ENCODE measurements around the gene CAGE1. TPM values are rescaled to one million over a fixed set of nuclear protein-coding genes. Genes with fewer than 3 reads are reported as not detected.

CAGE1 gene
- polyA plus RNA-seq, 3 donors = not detected

DNA sequence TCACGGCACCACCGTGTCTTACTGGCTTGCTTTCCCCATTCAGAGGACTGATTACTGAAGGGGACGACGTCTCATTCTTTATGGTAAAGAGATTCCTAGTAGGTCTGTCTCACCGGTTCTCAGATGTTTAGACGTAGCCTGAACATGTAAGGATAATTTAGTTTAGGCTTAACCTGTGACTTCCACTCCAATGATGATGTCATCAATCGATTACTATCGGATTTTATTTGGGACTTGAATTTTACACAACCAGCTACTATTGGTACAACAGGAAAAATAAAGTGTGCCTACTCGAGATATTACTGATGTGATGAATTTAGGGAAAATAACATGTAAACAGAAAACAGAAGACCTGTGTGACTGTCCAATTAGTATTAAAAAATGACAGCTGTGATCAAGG lies 72.0 kb downstream of the CAGE1 start:
- no peaks in the 10 kb centered on the region for H3K27me3 ChIP-seq (ENCODE audit: control insufficient read depth in 2 of 2, insufficient read depth in 2 of 2, low read length in 2 of 2)
- Mint-ChIP-seq H3K9me3 (peaks cover 0 to 2% (median 0%) of the 10 kb centered on the region in 7 donors), H3K4me1 (peaks cover 20% of the 10 kb centered on the region), H3K27ac (peak overlapping the region in 1 of 7 donors; percentile 14), H3K4me3 (no peak overlapping the region), H3K27me3 (ENCODE audit: low read depth in 3 of 3) (peaks cover 0 to 1% (median 0%) of the 10 kb centered on the region in 3 donors), H3K36me3 (peaks cover 0 to 2% of the 10 kb centered on the region in 2 donors)
- H3K9ac ChIP-seq (ENCODE audit: insufficient read depth, low read length, poor library complexity, severe bottlenecking) = no peak overlapping the region
- no peaks in the 10 kb centered on the region for H3K36me3 ChIP-seq (replicated peaks in 1 of 2; ENCODE audit: control insufficient read depth in 1 of 2, insufficient read depth in 2 of 2, low read length in 2 of 2)
- DNase-seq = no peak
- H3K79me2 ChIP-seq (ENCODE audit: insufficient read depth, low read length) = peaks cover 5% of the 10 kb centered on the region
- H3K27ac ChIP-seq (ENCODE audit: low read depth in 1 of 2, low read length in 2 of 2) = no peak overlapping the region
- TF ChIP-seq, protein P1, sequence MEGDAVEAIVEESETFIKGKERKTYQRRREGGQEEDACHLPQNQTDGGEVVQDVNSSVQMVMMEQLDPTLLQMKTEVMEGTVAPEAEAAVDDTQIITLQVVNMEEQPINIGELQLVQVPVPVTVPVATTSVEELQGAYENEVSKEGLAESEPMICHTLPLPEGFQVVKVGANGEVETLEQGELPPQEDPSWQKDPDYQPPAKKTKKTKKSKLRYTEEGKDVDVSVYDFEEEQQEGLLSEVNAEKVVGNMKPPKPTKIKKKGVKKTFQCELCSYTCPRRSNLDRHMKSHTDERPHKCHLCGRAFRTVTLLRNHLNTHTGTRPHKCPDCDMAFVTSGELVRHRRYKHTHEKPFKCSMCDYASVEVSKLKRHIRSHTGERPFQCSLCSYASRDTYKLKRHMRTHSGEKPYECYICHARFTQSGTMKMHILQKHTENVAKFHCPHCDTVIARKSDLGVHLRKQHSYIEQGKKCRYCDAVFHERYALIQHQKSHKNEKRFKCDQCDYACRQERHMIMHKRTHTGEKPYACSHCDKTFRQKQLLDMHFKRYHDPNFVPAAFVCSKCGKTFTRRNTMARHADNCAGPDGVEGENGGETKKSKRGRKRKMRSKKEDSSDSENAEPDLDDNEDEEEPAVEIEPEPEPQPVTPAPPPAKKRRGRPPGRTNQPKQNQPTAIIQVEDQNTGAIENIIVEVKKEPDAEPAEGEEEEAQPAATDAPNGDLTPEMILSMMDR (IDR thresholded peaks at IDR 0.05) = no peak
- H3K9me3 ChIP-seq (replicated peaks in 1 of 2; ENCODE audit: control insufficient read depth in 1 of 2, insufficient read depth in 1 of 2, low read length in 2 of 2) = no peaks in the 10 kb centered on the region
- peaks cover 15 to 17% of the 10 kb centered on the region in 2 donors for H3K4me1 ChIP-seq (ENCODE audit: control insufficient read depth in 1 of 2, insufficient read depth in 2 of 2, low read length in 2 of 2)
- intact Hi-C loops (cut with micrococcal nuclease) = no loop called here
- no peak overlapping the region for H3K4me3 ChIP-seq (replicated peaks in 1 of 3; ENCODE audit: low read depth in 2 of 3, low read length in 3 of 3)
- WGBS (ENCODE audit: insufficient coverage) = 100% methylated on average over 2 of the region's 9 CpGs
- no peak overlapping the region for H2AFZ ChIP-seq (ENCODE audit: insufficient read depth, low read depth, low read length, poor library complexity, severe bottlenecking)
- H4K20me1 ChIP-seq (ENCODE audit: insufficient read depth, low read length) = no peaks in the 10 kb centered on the region
- no peak overlapping the region for H3K4me2 ChIP-seq (replicated peaks; ENCODE audit: extremely low read depth, low read length, poor library complexity, severe bottlenecking)

DNA sequence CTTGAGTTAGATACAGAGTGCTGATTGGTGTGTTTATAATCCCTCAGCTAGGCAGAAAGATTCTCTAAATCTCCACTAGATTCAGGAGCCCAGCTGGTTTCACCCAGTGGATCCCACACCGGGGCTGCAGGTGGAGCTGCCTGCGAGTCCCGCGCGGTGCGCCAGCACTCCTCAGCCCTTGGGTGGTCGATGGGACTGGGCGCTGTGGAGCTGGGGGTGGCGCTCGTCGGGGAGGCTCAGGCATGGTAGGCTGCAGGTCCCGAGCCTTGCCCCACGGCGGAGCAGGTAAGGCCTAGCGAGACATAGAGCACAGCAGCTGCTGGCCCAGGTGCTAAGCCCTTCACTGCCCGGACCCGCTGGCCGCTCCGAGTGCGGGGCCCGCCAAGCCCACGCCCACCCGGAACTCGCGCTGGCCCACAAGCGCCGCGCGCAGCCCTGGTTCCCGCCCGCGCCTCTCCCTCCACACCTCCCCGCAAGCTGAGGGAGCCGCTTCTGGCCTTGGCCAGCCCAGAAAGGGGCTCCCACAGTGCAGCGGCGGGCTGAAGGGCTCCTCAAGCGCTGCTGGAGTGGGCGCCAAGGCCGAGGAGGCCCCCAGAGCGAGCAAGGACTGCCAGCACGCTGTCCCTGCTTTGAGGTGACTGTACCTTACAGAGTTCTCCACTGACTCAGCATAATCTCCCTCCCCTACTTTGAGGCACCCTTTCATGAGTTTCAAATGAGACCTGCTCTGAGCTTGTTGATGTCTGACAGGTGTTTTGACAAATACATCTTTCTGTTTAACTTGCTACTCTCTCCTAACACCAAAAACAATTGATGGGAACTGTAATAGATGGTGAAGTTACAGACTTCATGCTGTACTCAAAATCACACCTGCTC lies 72.6 kb downstream of the CAGE1 start:
- peaks cover 19 to 22% of the 10 kb centered on the region in 2 donors for H3K4me1 ChIP-seq (ENCODE audit: control insufficient read depth in 1 of 2, insufficient read depth in 2 of 2, low read length in 2 of 2)
- peaks cover 0 to 2% of the 10 kb centered on the region in 2 donors for H3K36me3 Mint-ChIP-seq
- H3K36me3 ChIP-seq (replicated peaks in 1 of 2; ENCODE audit: control insufficient read depth in 1 of 2, insufficient read depth in 2 of 2, low read length in 2 of 2) = no peaks in the 10 kb centered on the region
- H3K9ac ChIP-seq (ENCODE audit: insufficient read depth, low read length, poor library complexity, severe bottlenecking) = no peak overlapping the region
- no peaks in the 10 kb centered on the region for H3K27me3 ChIP-seq (ENCODE audit: control insufficient read depth in 2 of 2, insufficient read depth in 2 of 2, low read length in 2 of 2)
- TF ChIP-seq, protein P1 (IDR thresholded peaks at IDR 0.05) = no peak
- H3K27ac Mint-ChIP-seq = peak overlapping the region in 1 of 7 donors; percentile 14
- DNase-seq = no peak
- H3K9me3 ChIP-seq (replicated peaks in 1 of 2; ENCODE audit: control insufficient read depth in 1 of 2, insufficient read depth in 1 of 2, low read length in 2 of 2) = no peaks in the 10 kb centered on the region
- intact Hi-C loops (cut with micrococcal nuclease) = no loop called here
- over 99% methylated on average over 37 of the region's 41 CpGs for WGBS (ENCODE audit: insufficient coverage)
- peaks cover 11% of the 10 kb centered on the region for H3K79me2 ChIP-seq (ENCODE audit: insufficient read depth, low read length)
- H4K20me1 ChIP-seq (ENCODE audit: insufficient read depth, low read length) = peaks cover 5% of the 10 kb centered on the region
- H3K9me3 Mint-ChIP-seq = peaks cover 0 to 2% (median 0%) of the 10 kb centered on the region in 7 donors
- H2AFZ ChIP-seq (ENCODE audit: insufficient read depth, low read depth, low read length, poor library complexity, severe bottlenecking) = no peak overlapping the region
- no peak overlapping the region for H3K4me3 ChIP-seq (replicated peaks in 1 of 3; ENCODE audit: low read depth in 2 of 3, low read length in 3 of 3)
- no peak overlapping the region for H3K4me3 Mint-ChIP-seq
- no peak overlapping the region for H3K27ac ChIP-seq (ENCODE audit: low read depth in 1 of 2, low read length in 2 of 2)
- H3K4me2 ChIP-seq (replicated peaks; ENCODE audit: extremely low read depth, low read length, poor library complexity, severe bottlenecking) = no peak overlapping the region
- H3K4me1 Mint-ChIP-seq = peaks cover 25% of the 10 kb centered on the region
- peaks cover 0 to 1% (median 0%) of the 10 kb centered on the region in 3 donors for H3K27me3 Mint-ChIP-seq (ENCODE audit: low read depth in 3 of 3)

All from CD14-positive monocyte (primary cell).